HG03432 (cell line): ENCODE results near the gene PRKCH.

Experiments used
- ATAC-seq: cut with Tn5 transposase; IDR thresholded peaks from one replicate; pipeline ENCODE4 v1.9.1; 2021; ENCODE audit warnings: mild to moderate bottlenecking, moderate library complexity; ENCODE audit not compliant: unreplicated experiment

PRKCH gene

GRCh38 chr14:61469781-61470180, 148.4 kb downstream of the PRKCH start:
- ATAC-seq: no peak

GRCh38 chr14:61470261-61470960, 149.0 kb downstream of the PRKCH start:
- ATAC-seq: no peak

- no peak for ATAC-seq
Observed at GRCh38 chr14:61470961-61471293, 149.5 kb downstream of the PRKCH start.

GRCh38 chr14:61471297-61472005, 150.1 kb downstream of the PRKCH start:
- peak; percentile 11 for ATAC-seq

GRCh38 chr14:61472011-61472672, 150.8 kb downstream of the PRKCH start:
- peak; percentile 36 for ATAC-seq

- no peak for ATAC-seq
Observed at GRCh38 chr14:61472801-61473376, 151.5 kb downstream of the PRKCH start.

GRCh38 chr14:61474015-61474414, 152.6 kb downstream of the PRKCH start:
- ATAC-seq: no peak

- ATAC-seq: no peak
Observed at GRCh38 chr14:61474701-61475100, 153.3 kb downstream of the PRKCH start.

GRCh38 chr14:61475316-61475715, 153.9 kb downstream of the PRKCH start:
- no peak for ATAC-seq

GRCh38 chr14:61476105-61476753, 154.8 kb downstream of the PRKCH start:
- ATAC-seq: peak; percentile 20

- ATAC-seq: peak; percentile 24
Observed at GRCh38 chr14:61476754-61477410, 155.5 kb downstream of the PRKCH start.

- peak; percentile 30 for ATAC-seq
Observed at GRCh38 chr14:61477712-61478462, 156.5 kb downstream of the PRKCH start.

- ATAC-seq: peak; percentile 64
Observed at GRCh38 chr14:61478971-61479473, 157.6 kb downstream of the PRKCH start.

- no peak for ATAC-seq
Observed at GRCh38 chr14:61479746-61480502, 158.5 kb downstream of the PRKCH start.

GRCh38 chr14:61480704-61481285, 159.4 kb downstream of the PRKCH start:
- no peak for ATAC-seq

GRCh38 chr14:61481701-61482100, 160.3 kb downstream of the PRKCH start:
- ATAC-seq: no peak

- ATAC-seq: no peak
Observed at GRCh38 chr14:61482348-61483206, 161.2 kb downstream of the PRKCH start.

GRCh38 chr14:61483476-61483875, 162.1 kb downstream of the PRKCH start:
- ATAC-seq: no peak
